Activated T-helper 17 cell treated with anti-CD3 and anti-CD28 coated beads, Interleukin-2, amount 50 U/mL, for 72 hours (primary cell): Measurements from ENCODE around the gene MALRD1. TPM values are rescaled to one million over a fixed set of nuclear protein-coding genes. Genes with fewer than 3 reads are reported as not detected.

Source experiments
- ATAC-seq: fragments of 150-1000 bp; cut with Tn5 transposase; replicated peaks from 2 replicates; pipeline ENCODE4 v1.10.0; 2021; ENCODE audit warnings: mild to moderate bottlenecking, moderate library complexity
- H3K27ac Mint-ChIP-seq: one replicate; pipeline ENCODE4 v1.8.0; 2022; ENCODE audit warnings: mixed read lengths
- H3K27me3 Mint-ChIP-seq: one replicate; pipeline ENCODE4 v1.8.0; 2022; ENCODE audit warnings: mixed read lengths
- H3K36me3 Mint-ChIP-seq: one replicate; pipeline ENCODE4 v1.8.0; 2022; ENCODE audit warnings: low read depth, mild to moderate bottlenecking, mixed read lengths
- H3K4me1 Mint-ChIP-seq: one replicate; pipeline ENCODE4 v1.8.0; 2022; ENCODE audit warnings: mixed read lengths
- H3K4me3 Mint-ChIP-seq: one replicate; pipeline ENCODE4 v1.8.0; 2022; ENCODE audit warnings: mild to moderate bottlenecking, mixed read lengths
- H3K9me3 Mint-ChIP-seq: one replicate; pipeline ENCODE4 v1.8.0; 2022; ENCODE audit warnings: mixed read lengths
- total RNA-seq, 2 donors: library from RNA; stranded (reverse); gene quantifications; one replicate each; pipeline ENCODE4 v1.2.3, GENCODE V29; 2022

MALRD1 gene
- total RNA-seq, 2 donors from 2014 or later, result not detected

DNA sequence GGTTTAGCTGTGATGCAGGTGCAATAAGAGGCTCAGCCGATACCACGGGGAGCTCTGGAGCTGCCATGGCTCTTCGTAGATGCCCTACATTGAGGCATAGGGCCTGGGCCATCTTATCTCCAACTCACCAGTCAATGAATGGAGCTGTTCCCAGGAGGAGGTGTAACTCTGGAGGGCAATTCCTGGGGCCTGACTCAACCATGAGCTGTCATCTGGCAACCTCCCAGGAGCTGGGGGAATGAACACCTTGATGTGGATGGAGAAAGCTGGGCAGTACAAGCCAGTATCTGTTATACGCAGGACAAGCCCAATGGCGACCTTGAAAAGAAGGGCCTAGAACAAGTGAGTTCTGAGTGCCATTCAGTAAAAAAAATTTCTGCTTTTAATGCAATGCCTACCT is 543.7 kb downstream of the MALRD1 start:
- no peak overlapping the region for H3K27ac Mint-ChIP-seq
- no peak overlapping the region for H3K4me3 Mint-ChIP-seq
- ATAC-seq, result no peak
- H3K9me3 Mint-ChIP-seq, result peaks cover 5% of the 10 kb centered on the region
- no peaks in the 10 kb centered on the region for H3K4me1 Mint-ChIP-seq
- no peaks in the 10 kb centered on the region for H3K36me3 Mint-ChIP-seq
- H3K27me3 Mint-ChIP-seq, result no peaks in the 10 kb centered on the region

DNA sequence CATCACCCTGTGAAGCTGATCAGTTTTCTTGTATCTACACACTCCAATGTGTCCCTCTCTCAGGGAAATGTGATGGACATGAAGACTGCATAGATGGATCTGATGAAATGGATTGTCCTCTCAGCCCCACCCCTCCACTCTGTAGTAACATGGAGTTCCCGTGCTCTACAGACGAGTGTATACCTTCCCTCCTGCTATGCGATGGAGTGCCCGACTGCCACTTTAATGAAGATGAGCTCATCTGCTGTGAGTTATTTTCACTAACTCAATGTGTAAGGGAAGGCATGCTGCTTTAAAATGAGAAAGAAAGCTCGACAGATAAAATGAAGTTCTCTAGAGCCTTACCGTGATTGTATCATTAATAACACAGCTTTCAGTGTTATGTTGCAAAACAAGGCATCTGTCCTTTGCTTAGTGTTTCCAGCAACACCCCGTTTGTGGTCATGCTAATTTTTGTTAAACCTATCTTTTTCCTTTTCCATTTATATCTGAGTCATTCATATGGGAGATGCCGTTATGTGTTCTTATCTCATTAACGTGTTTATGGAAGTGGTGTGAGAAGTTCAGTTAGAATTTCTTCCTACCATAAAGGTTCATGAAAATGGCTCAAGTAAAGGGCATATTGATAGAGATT is 546.7 kb downstream of the MALRD1 start:
- ATAC-seq, result no peak
- peaks cover 8% of the 10 kb centered on the region for H3K9me3 Mint-ChIP-seq
- H3K4me3 Mint-ChIP-seq, result no peak overlapping the region
- H3K4me1 Mint-ChIP-seq, result no peaks in the 10 kb centered on the region
- no peaks in the 10 kb centered on the region for H3K36me3 Mint-ChIP-seq
- no peaks in the 10 kb centered on the region for H3K27me3 Mint-ChIP-seq
- no peak overlapping the region for H3K27ac Mint-ChIP-seq

DNA sequence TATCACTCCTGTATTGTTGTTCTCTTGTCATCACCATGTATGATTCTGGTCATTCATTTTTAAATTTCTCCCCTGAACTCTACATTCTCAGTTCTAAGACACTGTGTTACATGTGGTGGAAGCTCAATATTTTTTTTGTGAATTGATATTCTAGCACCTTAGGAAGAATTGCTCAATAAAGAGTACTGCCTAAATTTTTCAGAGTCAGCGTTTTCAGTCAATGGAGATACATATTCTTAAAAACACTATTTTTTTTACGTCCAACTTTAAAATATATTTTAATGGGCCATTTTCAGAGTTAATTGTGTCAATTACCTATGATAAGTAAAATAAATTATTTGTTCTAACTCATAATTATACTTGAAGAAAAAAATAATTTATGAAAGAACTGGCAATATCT is 557.2 kb downstream of the MALRD1 start:
- no peaks in the 10 kb centered on the region for H3K4me1 Mint-ChIP-seq
- no peak overlapping the region for H3K4me3 Mint-ChIP-seq
- no peak for ATAC-seq
- H3K27me3 Mint-ChIP-seq, result no peaks in the 10 kb centered on the region
- H3K27ac Mint-ChIP-seq, result no peak overlapping the region
- H3K36me3 Mint-ChIP-seq, result no peaks in the 10 kb centered on the region
- peaks cover 3% of the 10 kb centered on the region for H3K9me3 Mint-ChIP-seq

DNA sequence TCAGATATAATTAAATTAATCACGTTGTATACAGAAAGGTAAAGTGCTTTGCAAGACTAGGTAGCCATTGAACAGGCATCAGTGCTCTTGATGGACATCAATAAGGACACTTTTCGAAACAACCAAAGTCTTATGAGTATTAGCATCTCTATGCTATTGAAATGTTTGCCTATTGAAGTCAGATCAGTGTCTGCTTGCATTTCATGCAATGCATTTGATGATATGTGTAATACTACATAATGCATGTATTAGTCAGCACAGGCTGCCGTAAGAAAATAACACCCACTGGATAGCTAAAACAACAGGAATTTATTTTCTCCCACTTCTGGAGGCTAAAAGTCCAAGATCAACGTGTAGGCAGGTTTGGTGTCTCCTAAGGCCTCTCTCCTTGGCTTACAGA is 558.4 kb downstream of the MALRD1 start:
- no peaks in the 10 kb centered on the region for H3K4me1 Mint-ChIP-seq
- H3K36me3 Mint-ChIP-seq, result no peaks in the 10 kb centered on the region
- no peak overlapping the region for H3K4me3 Mint-ChIP-seq
- H3K9me3 Mint-ChIP-seq, result peaks cover 5% of the 10 kb centered on the region
- H3K27me3 Mint-ChIP-seq, result no peaks in the 10 kb centered on the region
- H3K27ac Mint-ChIP-seq, result no peak overlapping the region
- ATAC-seq, result no peak

DNA sequence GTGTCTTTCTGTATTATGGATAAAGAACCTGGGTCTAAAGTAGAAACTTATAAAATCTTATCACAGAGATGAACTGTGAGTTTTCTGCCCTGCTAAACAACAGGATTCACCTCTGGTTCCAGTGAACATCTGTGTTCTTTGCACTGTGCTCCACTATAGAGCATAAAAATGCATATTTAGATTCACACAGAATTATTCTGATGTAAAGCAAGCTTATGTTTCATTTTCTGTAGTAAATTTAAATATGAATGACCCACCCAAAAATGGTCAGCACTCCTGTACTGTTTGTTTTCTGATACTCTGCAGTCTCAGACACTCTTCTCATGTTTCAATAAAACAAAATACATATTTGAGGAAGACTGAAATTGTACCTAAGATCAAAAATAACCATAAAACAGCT is 563.2 kb downstream of the MALRD1 start:
- Mint-ChIP-seq H3K4me3 (no peak overlapping the region), H3K27me3 (no peaks in the 10 kb centered on the region), H3K9me3 (peaks cover 9% of the 10 kb centered on the region), H3K27ac (no peak overlapping the region), H3K36me3 (no peaks in the 10 kb centered on the region), H3K4me1 (no peaks in the 10 kb centered on the region)
- ATAC-seq, result no peak

DNA sequence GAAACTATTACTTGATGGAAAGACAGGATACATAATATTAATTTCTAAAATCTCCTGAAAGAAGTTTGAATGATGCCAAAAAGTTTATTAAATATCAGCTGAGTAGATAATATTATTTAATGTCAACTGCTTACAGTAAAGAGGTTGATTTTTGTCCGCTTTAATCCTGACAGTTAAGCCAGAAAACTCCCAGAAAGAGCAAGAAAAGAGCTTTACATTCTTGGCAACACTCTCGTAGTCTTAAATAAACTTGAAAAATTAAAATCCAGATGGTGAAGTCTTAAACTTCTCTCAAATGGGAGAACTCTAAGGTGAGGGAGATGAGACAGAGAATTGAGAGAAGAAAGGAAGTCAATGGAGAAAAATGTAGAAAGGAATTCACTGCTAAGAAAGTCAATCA is 568.4 kb downstream of the MALRD1 start:
- no peak for ATAC-seq
- Mint-ChIP-seq H3K27ac (no peak overlapping the region), H3K4me1 (no peaks in the 10 kb centered on the region), H3K9me3 (peaks cover 10% of the 10 kb centered on the region), H3K27me3 (no peaks in the 10 kb centered on the region), H3K4me3 (no peak overlapping the region), H3K36me3 (no peaks in the 10 kb centered on the region)

DNA sequence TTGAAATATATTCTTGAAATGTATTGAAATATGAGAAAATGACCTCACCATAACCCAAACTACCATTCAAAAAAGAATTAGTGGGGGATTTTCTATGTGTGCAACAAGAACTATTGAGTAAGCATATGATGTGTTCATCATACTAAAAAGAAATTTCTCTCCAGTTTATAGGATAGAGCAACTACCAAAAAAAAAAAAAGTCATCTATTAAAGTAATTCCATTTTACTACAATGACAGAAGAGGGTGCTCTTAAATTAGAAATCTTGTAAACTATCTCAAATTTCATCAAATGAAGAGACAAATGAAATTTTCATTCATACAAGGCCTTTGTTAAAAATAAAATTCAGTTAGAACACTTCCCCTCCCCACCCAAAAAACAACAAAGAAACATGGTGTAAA is 572.2 kb downstream of the MALRD1 start:
- no peak overlapping the region for H3K27ac Mint-ChIP-seq
- no peak for ATAC-seq
- peaks cover 10% of the 10 kb centered on the region for H3K9me3 Mint-ChIP-seq
- H3K4me1 Mint-ChIP-seq, result no peaks in the 10 kb centered on the region
- H3K36me3 Mint-ChIP-seq, result no peaks in the 10 kb centered on the region
- no peak overlapping the region for H3K4me3 Mint-ChIP-seq
- no peaks in the 10 kb centered on the region for H3K27me3 Mint-ChIP-seq

DNA sequence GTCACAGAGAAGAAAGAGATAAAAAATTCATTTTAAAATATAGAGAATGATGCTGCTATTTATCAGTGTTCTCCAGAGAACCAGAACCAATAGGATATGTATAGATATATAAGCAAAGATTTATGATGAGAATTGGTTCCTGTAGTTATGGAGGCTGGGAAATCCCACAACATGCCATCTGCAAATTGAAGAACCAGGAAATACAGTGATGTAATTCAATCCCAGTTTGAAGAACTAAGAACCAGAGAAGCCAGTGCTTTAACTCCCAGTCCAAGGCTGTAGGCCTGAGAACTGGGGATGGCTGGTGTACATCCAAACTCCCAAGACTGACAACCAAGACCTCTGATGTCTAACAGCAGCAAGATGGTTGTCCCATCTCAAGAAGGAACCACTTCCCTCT is 574.7 kb downstream of the MALRD1 start:
- H3K4me3 Mint-ChIP-seq, result no peak overlapping the region
- no peaks in the 10 kb centered on the region for H3K36me3 Mint-ChIP-seq
- no peaks in the 10 kb centered on the region for H3K27me3 Mint-ChIP-seq
- no peak overlapping the region for H3K27ac Mint-ChIP-seq
- H3K4me1 Mint-ChIP-seq, result no peaks in the 10 kb centered on the region
- ATAC-seq, result no peak
- peaks cover 10% of the 10 kb centered on the region for H3K9me3 Mint-ChIP-seq

DNA sequence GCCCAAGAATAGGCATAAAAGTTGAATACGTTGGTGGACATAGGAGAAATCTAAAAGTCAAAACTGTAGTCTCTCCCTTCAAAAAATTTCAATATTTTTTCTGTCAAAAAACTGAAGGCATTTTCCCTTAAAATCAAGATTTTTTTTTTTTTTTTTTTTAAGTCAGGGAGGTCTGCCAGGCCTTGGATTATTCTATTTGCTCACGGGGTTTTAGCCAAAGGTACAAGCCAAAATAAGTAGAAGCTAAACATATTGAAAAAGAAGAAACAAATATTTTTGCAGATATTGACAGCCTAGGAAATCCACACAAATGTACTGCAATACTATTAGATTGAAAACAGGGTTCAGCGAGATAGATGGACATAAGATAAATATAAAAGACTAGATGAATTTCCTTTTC is 577.6 kb downstream of the MALRD1 start:
- ATAC-seq, result no peak
- H3K27me3 Mint-ChIP-seq, result no peaks in the 10 kb centered on the region
- H3K27ac Mint-ChIP-seq, result no peak overlapping the region
- no peak overlapping the region for H3K4me3 Mint-ChIP-seq
- no peaks in the 10 kb centered on the region for H3K4me1 Mint-ChIP-seq
- no peaks in the 10 kb centered on the region for H3K36me3 Mint-ChIP-seq
- peaks cover 11% of the 10 kb centered on the region for H3K9me3 Mint-ChIP-seq

DNA sequence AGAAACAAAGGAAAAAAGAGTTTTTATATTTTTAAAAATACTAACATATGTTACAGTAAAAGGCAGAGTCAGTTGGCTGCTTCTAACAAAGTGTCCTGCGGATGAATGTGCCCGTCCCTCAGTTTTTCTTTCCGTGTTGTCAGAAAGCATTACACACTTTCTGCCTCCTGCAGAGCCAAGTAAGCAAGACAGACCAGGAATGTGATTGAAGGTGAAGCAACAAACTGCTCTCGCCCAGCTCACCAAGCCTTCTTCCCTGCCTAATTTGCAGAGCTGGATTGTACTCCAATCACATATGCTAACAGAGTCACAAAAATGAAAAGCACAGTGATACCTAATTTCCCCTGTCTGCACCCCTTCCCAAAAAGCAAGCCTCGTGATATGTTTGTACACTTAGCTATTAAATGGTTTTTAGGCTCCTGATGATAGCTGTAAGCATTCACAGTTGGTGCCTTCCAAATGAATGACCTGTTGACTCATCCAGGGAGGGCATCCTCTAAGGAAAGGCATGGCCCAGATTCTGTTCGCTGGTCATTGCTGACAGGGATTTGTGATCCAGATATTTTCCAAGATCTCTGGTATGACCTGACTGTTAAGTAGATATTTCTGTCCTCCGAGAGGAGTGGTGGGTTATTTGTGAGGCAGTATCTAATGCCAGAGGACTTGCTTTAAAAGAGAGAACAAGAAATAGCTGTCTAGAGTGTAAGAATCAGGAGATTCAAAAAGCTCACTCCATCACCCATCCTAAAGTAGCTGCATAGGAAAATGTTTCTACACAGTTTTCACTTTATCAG is 580.4 kb downstream of the MALRD1 start:
- no peak for ATAC-seq
- Mint-ChIP-seq H3K9me3 (peaks cover 11% of the 10 kb centered on the region), H3K4me3 (no peak overlapping the region), H3K36me3 (no peaks in the 10 kb centered on the region), H3K27ac (no peak overlapping the region), H3K27me3 (no peaks in the 10 kb centered on the region), H3K4me1 (no peaks in the 10 kb centered on the region)

DNA sequence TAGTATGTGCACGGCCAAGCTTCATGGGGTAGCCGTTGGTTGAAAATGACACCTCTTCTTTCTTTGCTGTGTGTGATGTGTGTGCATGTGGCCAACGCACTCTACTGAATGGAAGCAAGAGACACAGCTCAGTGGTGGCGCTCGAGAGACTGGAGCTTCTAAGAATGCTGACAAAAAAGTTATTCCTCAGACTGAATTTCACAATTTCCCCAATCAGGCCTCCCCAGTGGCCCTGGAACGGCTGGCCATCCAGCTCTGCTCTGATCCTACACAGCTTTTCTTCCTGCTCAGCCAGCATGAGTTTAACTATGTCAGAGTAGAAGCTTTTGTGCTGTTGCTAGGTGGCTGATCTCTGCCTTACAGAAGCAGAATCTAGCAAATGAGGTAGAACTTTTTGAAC is 581.0 kb downstream of the MALRD1 start:
- no peaks in the 10 kb centered on the region for H3K4me1 Mint-ChIP-seq
- H3K27ac Mint-ChIP-seq, result no peak overlapping the region
- H3K9me3 Mint-ChIP-seq, result peaks cover 7% of the 10 kb centered on the region
- no peak overlapping the region for H3K4me3 Mint-ChIP-seq
- no peaks in the 10 kb centered on the region for H3K27me3 Mint-ChIP-seq
- H3K36me3 Mint-ChIP-seq, result no peaks in the 10 kb centered on the region
- ATAC-seq, result no peak

DNA sequence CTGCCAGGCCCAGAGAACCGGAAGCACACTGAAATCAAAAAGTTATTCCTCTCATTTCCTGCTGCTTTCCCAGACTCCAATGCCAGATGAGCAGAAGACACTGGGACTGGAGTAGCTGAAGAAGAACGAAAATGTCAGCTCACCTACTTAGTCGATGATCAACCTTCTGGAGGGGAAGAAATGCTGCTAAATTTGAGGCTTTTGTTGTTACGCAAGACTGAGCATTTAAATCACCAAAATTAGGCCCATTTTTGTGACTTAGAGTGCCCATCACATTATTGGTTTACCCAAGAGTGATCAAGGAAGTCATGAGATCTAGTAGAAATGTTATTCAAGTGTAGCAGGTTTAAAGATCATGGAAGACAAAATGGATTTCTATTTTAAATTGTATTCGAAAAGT is 585.6 kb downstream of the MALRD1 start:
- peaks cover 6% of the 10 kb centered on the region for H3K9me3 Mint-ChIP-seq
- no peak overlapping the region for H3K27ac Mint-ChIP-seq
- no peak overlapping the region for H3K4me3 Mint-ChIP-seq
- ATAC-seq, result no peak
- no peaks in the 10 kb centered on the region for H3K4me1 Mint-ChIP-seq
- H3K36me3 Mint-ChIP-seq, result no peaks in the 10 kb centered on the region
- no peaks in the 10 kb centered on the region for H3K27me3 Mint-ChIP-seq

DNA sequence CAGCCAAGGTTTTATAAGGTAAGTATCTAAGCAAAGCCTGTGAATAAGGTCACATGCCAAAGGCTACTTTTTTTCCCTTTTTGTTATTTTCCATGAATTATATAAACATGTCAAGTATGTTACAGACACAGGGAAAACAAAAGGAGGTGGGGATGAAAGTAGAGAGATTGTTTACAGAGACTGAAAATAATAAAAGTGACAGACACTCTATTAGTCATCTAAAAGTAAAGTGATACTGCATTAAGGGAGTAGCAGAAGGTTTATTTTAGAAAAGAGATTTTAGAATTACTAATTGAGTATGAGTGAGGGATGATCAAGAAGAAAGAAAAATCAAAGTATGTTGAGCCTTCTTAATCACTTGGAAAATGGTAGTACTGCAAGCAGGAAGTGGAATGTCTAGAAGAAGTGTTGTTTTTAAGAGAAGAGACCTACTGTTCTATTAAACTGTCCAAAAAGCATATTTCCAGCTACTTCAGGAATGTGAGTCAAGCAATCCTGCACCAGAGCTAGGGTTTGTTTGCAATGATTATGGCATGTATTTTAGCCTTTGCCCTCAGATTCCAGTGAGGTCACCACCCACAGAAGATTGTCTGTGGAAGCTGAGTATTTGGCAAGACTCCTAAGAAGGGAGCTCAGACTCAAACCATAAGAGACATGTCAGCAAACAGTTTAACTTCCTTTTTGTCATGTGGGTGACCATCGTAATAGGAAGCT is 589.7 kb downstream of the MALRD1 start:
- H3K27me3 Mint-ChIP-seq, result no peaks in the 10 kb centered on the region
- no peak overlapping the region for H3K4me3 Mint-ChIP-seq
- H3K27ac Mint-ChIP-seq, result no peak overlapping the region
- H3K4me1 Mint-ChIP-seq, result no peaks in the 10 kb centered on the region
- H3K36me3 Mint-ChIP-seq, result no peaks in the 10 kb centered on the region
- H3K9me3 Mint-ChIP-seq, result peaks cover 7% of the 10 kb centered on the region
- no peak for ATAC-seq

DNA sequence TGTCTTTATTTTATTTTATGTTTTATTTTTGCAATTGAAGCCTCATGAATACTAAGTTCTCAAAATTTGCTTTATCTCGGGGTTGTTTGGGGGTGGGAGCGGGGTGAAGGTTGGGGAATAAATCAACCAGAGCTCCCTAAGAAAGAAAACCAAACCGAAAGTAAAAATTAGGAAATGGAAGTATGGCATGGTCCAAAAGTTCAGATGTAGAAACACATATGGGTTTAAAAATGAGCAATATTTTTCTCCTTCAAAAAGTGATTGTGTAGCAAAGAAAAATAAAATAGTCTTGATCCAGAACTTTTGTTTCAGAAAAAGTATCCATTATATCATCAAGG is 590.3 kb downstream of the MALRD1 start:
- Mint-ChIP-seq H3K9me3 (peaks cover 10% of the 10 kb centered on the region), H3K27me3 (no peaks in the 10 kb centered on the region), H3K4me3 (no peak overlapping the region), H3K4me1 (no peaks in the 10 kb centered on the region), H3K27ac (no peak overlapping the region), H3K36me3 (no peaks in the 10 kb centered on the region)
- no peak for ATAC-seq

DNA sequence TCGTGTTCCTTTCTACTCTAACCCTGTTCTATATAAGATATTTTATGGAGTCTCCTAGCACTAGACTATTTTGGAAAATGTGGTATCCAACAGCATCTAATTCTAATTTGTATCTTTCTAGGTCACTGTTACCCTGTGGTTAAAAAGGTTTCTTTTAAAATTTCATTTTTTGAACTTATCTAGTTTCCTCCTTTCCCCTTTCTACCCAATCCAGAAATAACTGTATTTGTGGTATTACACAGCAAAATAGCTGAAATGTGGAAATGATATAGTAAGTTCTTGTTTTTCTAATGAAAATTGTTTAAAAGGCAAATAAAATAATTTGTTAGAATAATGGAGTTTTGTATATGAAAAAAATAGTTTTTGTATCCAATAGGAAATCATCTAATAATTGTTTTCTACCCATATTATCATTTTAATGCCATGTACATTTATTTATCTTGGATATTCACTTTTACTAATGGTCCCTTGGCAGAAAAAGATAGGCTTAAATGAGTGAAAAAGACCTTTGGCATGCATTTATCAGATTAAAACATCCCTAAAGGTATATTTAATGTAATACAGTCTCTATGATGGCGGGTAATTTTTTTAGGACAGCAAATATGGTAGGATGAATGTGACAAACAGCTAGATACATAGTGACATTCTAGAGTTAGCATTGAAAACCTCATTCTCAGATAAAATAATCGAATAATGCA is 592.1 kb downstream of the MALRD1 start:
- no peak for ATAC-seq

More for the DNA sequence above, 592.1 kb downstream of the MALRD1 start:
- Mint-ChIP-seq H3K9me3 (peaks cover 11% of the 10 kb centered on the region), H3K4me1 (no peaks in the 10 kb centered on the region), H3K27ac (no peak overlapping the region), H3K36me3 (no peaks in the 10 kb centered on the region), H3K27me3 (no peaks in the 10 kb centered on the region), H3K4me3 (no peak overlapping the region)
